NCI-H446 (cell line): ENCODE results near the gene LRRC32.

Source experiments
- DNase-seq, 2 experiments: peaks; one replicate each; lab custom pipeline; 2025; lab: John Stamatoyannopoulos, UW

The LRRC32 gene, protein sequence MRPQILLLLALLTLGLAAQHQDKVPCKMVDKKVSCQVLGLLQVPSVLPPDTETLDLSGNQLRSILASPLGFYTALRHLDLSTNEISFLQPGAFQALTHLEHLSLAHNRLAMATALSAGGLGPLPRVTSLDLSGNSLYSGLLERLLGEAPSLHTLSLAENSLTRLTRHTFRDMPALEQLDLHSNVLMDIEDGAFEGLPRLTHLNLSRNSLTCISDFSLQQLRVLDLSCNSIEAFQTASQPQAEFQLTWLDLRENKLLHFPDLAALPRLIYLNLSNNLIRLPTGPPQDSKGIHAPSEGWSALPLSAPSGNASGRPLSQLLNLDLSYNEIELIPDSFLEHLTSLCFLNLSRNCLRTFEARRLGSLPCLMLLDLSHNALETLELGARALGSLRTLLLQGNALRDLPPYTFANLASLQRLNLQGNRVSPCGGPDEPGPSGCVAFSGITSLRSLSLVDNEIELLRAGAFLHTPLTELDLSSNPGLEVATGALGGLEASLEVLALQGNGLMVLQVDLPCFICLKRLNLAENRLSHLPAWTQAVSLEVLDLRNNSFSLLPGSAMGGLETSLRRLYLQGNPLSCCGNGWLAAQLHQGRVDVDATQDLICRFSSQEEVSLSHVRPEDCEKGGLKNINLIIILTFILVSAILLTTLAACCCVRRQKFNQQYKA

DNA sequence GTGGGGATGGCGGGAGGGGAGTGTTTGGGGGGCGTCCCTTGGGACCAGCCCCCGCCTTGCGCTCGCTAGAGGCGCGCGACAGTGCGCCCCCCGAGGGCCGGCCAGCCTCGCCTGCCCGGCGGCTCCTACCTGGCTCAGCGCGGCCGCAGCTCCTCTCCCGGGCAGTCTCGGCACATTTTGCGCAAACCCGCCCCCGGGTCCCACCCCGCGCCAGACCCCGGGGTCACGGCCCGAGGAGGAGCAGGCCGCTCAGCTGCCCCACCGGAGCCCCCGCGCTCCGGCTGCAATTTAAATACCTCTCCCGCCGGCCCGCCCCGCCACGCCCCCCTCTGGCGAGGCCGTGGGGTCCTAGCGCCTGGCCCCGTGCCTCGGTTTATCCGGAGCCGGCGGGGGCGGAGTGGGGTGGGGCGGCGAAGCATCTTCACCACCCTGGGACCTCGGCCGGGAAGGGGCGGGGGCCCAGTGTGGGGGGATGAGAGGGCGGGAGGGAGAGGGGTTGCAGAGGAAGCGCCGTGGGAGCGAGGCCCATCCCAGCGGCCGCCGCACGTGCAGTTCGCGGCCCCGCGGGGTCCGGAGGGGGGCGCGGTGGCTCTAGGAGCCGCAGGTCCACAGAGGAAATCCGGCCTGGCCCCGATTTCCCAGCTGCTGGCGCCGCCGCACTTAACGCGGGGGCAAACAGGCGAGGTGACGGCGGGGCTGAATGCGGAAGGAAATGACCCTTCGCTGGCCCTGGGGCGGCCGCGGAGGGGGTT lies at the start of gene LRRC32:
Gene LRRC32, minus strand, starts transcription at position 263 of the 752 bp plus-strand sequence. CDS start 4,793 bp downstream, outside the sequence.
- no peak for DNase-seq

DNA sequence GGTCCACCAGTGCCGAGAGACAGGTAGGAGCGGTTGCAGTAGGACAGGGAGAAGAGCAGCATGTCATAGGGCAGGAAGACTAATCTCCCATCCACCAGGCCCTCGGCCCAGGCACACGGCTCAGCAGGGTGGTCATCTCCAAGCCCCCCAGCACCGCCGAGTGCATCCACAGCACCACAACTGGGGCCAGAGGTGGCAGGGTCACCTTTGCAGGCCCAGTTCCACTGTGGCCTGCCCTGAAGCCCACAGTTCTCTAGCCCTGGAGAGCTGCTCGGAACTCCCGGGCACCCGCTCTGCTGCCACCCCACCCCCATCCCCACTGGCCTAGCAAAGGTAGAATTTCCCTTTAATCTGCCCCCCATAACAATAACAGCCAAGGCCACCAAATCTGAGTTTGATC lies 49.1 kb upstream of the LRRC32 start:
- no peak for DNase-seq

DNA sequence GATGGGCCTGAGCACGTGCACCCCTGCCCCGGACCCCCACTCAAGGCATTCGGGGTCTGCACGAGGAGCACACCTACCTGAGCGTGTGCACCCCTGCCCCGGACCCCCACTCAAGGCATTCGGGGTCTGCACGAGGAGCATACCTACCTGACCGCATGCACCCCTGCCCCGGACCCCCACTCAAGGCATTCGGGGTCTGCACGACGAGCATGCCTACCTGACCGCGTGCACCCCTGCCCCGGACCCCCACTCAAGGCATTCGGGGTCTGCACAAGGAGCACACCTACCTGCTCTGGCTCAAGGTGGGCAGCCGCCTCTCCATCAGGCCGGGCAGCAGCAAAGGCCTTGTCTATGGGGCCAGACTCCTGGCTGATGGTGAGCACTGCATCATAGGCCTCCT lies 48.7 kb upstream of the LRRC32 start:
- DNase-seq, result no peak

DNA sequence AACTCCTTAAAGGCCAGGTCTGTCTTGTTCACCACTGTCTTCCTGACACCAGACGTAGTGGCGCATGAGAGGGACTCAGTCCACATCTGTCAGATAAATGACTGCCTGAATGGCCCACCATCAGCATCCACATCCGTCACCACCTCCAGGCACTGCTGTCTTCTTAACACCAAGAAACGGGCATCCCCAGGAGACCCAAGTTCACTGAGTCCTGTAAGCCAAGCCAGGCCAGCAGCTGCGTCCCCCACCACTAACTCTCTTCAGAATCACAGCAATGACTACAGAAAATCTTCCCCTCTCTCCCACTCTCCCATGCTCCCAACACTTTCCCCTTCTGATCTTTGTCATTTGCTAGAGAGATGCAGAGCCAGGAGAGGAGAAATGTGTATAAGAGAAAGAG lies 47.3 kb upstream of the LRRC32 start:
- DNase-seq, result no peak

DNA sequence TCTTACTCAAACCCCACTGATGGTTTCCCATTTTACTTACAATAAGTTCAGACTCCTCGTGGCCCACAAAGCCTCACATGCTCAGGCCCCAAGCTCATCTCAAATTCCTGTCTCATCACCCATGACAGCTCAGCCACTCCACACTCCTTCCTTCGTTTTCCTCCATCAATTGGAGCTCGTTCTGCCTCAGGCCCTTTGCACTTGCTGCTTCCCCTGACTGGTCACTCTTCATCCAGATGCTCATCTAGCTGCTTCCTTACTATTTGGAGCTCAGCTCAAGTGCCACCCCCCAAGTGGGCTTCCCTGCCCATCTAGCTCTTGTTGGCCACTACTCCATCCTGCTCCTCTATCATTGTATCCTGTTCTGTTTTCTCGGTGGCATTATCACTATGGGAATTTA lies 46.8 kb upstream of the LRRC32 start:
- DNase-seq, result no peak

DNA sequence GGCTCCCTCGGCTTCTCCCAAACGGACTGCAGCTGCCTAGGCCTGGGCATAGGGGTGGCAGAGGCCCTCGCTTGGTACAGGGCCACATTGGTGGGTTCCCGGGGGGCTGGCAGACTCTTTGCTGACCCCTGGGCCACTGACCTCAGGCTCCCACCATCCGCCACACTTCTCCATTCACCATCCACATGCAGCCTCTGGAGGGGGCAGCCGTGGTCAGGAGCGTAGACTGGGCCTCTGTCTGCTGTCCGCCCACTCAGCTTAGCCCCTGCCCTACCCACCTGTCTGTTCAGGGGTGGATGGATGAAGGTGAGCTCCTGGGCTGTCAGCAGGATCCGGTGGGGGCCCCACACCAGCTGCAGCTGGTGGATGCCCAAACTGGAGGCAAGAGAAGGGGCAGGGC lies 45.7 kb upstream of the LRRC32 start:
- DNase-seq, result no peak

DNA sequence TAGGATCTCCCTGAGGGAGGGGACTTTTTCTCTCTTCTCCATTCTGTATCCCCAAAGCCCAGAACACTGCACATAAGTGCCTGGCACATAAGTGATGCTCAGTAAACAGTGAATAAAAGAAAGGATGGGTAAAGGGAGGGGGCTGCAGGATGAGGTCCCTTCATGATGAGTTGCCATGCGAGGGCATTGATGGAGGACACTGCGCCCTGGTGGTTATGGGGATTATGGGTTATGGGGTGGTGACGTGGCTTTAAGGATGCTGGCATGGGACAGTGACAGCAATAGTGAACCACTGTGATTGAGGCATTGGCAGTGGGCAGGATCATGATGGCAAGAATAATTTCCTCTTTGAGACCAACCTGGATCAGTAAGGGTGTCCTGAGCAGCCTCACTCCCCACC lies 43.9 kb upstream of the LRRC32 start:
- no peak for DNase-seq

DNA sequence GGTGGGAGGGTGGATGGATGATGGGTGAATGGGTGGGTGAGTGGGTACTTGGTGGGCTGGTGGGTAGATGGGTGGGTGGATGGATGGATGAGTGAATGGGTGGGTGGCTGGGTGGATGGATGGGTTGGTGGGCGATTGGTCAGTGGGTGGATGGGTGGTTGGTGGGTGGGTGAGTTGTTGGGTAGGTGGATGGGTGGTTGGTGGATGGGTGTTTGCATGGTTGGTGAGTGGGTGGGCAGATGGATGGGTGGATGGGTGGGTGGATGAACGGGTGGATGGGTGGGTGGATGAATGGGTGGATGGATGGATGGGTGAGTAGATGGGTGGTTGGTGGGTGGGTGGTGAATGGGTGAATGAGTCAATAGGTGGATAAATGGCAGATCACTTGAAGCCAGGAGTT lies 43.0 kb upstream of the LRRC32 start:
- DNase-seq, result no peak

DNA sequence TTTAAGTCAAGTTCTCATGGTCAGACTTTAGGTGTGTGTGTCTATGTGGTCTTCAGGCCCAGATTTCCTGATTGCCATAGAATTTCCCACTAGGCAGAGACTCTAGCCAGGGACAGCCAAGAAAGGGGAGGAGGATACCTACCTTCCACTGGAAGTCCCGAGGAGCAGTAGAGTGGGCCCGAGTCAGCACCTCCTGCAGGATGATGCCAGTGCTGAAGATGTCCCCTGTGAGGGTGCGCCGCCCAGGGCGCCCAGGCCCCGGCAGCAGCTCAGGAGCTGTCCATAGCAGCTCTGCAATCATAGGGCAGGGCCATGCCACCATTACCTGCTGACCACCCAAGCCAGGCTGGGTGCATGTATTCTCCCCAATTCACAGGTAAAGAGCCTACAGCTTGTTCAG lies 41.6 kb upstream of the LRRC32 start:
- DNase-seq, result no peak

DNA sequence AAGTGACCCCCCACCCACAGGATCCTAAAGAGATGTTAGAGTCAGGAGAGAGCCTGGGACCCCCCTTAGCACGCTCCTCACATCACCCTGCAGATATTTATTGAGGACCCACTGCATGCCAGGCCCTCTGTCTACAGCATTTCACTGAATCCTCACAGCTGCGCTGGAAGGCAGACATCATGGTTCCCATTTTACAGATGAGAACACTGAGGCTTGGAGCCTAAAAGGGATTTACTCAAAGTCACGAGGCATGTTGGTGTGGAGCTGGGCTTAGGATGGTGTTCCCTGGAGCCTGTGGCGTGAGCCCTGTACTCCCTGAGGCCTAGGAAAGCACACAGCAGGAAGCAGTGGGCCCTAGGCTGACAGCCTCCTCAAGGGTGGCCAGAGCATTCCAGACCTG lies 39.2 kb upstream of the LRRC32 start:
- DNase-seq, result no peak

DNA sequence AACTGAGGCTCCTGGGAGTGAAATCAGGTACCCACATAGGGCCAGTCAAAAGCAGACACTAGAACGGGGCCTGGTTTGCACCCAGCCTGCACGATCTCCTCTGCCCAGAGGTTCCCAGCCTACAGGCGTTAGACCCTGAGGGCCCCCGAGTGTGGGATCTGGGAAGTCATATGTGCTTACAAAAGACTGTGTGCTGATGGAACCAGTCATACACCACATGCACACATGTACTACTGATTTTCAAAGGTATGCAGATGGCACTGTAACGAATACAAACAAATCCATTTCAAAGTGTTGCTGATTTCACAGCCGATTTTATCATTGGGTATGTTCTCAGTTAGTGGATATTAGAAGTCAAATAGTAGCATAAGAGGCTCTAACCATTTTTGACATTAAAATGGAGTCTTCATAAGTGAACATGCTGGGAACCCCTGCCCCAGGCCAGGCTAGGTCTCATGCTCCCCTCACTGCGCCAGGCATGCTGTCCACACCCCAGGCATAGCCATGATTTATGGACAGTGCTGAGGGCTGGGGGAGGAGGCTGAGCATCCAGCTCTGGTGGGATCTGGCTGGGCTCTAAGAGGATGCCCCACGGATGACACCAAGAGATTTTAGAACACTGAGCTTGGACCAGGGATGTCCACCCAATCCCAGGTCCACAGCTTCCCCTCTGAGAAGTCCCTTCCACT lies 38.6 kb upstream of the LRRC32 start:
- DNase-seq, result no peak

DNA sequence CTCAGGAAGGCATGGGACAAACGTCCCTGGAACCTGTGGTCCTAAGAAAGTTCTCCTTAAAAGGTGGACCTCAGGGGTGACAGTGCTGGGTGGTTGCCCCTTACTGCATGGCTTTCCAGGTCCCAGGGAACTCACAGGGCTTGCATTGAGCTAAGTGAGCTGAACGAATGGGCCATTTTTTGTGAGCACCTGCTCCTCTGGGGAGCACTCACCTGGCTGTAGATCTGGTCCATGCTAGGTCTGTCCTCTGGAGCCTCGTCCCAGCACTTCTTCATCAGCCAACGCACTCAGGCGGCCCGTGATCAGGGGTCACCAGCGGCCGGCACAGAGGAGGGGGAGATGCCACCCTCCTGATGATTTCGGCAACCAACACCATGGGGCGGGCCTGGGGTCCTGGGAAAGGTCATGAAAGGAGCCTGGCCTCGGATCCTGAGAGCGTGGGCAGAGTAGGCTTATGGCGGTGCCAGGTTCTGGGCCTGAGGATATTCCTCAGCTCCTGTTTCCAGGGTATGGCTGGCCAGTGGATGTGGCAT lies 36.8 kb upstream of the LRRC32 start:
- DNase-seq, result no peak

DNA sequence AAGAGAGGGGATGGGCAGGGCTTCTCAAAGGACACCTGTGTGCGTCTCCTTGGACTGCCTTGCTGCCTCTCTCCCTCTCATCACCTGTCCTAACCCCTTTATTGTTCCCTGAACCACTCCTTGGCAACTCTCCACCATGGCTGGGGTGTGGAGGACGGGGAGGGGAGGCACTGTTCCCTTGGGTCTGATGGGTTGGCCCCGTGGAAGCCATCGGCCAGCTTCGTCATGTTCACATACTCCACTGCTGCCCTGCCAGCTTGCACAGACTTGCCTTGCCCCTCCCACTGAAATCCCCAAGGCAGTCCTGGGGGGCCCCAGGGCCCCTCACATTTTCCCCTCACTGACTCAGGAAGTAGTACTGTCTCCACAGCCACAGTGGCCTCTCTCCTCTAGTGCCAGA lies 36.1 kb upstream of the LRRC32 start:
- DNase-seq, result no peak

DNA sequence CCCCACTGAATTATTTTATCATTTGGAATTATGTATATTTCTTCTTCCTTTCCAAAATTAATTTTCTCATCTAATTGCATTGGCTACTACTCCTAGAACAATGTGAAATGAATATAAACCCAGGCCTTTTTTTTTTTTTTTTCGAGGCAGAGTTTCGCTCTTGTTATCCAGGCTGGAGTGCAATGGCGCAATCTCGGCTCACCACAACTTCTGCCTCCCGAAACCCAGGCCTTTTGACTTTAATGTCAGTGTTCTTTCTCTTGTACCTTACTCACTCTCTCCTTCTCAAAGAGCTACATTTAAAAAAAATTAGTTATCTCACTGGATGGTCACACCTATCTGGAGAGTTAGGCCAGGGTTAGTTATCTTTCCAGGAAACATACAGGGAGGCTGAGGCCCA lies 35.3 kb upstream of the LRRC32 start:
- no peak for DNase-seq

DNA sequence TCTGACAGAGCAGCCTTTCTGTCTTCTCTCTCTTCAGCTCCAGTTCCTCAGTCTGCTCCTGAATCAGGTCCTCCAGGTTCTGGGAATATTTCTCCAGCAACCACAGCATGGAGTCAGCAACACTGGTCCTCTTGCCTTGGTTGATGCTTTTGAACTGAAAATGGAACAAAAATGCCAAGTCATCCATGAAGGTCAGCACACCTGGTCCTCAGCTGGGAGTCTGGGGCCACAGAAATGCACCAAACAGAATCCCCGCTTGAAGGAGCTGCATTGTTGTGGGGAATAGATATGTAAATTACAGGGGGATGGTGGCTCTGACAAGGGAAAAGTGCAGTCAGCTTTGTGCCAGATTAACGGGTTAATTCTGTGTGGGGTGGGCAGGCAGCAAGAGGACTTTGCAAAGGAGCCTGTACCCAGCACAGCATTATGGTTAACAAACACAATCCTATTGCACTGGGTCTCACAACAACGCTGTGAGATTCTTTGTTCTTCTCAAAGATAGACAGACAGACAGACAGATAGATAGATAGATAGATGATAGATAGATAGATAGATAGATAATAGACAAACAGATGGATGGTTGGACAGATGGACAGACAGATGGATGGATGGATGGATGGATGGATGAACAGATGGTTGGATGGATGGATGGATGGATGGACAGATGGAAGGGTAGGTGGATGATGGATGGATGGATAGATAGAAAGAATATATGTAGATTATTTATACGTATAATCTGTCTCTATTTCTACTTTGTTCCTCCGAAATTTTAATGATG lies 33.8 kb upstream of the LRRC32 start:
- no peak for DNase-seq

DNA sequence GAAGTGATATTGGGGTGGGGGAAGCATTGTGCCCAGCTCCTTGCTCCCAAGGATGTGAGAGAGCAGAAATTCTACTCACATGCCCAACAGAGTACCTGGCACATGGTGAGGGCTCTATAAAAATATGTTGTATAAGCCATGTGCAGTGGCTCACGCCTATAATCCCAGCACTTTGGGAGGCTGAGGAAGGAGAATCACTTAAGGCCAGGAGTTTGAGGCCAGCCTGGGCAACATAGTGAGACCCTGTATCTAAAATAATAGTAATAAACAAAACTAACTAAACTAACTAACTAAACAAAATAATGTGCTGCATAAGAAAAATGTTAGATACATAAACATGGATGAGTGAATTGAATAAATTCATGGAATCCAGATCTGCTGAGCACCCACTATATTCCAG lies 33.2 kb upstream of the LRRC32 start:
- DNase-seq, result no peak

DNA sequence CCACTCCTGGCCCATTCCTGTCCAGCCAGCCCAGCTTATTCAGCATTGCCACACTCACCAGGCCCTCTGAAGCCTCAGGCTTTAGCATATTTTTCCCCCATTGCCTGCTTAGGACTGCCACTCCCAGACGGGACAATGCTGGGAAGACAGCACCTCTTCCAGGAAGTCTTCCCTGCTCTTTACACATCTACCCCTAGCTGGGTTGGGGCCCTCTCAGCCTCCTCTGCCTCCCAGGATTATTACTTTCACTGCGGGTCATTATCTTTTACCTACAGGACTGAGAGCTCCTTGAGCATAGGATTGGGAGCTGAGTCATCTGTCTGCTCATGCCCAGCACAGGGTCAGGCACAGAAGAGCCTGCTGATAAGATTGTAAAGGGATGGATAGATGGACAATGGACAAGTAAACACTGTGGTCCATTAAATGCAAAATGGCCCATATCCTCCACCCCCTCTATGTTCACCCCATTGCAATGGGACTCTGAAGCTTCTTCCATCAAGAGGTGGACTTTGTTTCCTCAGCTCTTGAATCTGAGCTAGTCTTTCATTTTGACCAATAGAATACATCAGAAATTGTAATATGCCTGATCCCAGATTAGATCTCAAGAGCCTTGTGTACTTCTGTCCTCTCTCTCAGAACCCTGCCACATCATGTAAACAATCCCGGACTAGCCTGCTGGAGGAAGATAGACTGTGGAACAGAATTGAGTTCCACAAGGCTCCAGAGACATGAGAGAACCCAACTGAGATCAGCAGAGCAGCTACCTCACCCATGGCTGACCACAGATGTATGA lies 32.0 kb upstream of the LRRC32 start:
- DNase-seq, result no peak

DNA sequence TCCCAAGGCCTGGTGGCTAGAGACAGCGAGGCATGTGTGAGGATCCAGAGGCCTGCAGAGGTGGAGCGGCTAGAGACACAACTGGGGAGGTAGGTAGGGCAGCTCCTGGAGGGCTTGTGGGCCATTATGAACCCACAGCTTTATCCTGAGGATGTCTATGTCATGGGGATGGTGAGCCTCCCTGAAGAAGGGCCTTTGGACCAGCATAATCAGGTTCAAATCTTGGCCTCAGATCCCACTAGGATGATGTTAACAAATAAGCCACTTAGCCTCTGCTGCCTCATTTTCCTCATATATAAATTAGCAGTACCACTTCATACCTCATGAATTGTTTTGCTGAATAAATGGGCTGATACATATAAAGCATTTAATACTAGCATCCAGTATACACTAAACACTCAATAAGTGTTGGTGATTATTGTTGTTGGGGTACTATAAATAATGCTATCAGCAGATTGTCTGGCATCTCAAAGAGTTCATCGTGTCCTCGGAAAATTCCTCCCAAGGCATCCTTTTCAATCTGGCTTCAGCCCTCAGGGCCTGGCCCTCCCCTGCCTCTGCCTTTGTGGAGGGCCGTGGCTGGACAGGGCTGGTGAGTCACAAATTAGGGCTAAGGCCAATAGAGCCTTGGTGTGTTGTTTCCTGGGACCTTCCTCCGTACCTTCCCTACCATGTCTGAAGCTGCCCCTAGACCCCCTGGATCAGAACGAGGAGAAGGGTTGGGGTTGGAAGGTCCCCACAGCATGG lies 30.9 kb upstream of the LRRC32 start:
- no peak for DNase-seq

DNA sequence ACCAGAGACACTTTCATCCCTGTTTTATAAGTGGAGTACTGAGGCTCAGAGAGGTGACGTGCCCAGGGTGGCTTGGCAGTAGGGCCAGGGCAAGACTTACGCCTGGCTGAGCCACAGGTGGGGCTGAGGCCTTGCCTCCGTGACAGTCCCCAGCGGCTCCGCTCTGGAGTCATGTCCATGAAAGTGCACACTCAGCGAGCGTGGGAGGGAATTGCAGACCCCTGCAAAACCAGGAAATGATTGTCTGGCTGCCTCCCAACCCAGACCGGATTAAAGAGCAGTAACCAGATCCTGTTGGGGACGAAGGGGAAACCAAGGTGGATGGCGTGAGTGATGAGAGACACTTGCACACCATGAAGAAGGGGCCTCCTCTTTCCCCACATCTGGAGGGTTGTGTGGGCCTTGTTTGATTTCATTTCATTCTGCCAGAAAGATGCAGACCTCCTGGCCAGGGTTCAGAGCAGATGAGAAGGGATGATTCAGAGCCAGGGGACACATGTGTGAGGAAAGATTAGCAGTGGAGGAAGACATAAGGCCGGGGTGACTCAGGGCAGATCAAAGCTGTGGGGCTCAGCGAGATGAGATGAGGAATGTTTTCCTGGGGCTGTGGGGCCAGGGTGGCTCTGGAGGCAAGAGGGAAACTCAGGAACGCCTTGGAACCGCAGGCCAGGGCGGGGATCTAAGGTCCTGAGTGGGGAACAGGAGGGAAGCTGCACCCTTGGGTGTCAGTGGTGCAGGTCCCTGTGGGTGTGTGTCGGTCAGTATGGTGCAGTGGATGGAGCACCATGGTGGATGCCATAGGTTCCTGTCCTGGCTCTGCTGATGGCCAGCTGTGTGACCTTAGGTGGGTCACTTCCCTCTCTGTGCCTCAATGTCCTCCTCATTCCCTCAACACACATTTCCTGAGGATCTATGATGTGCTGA lies 29.9 kb upstream of the LRRC32 start:
- DNase-seq, result no peak
